ENCODE results near the gene DNAAF1.

DNAAF1 gene

GRCh38 chr16:84186685-84187437 lies 41.8 kb downstream of the DNAAF1 start, which contains the start of gene TAF1C:
Gene TAF1C, minus strand, starts transcription at chr16:84187057. Its CDS starts 2,069 bp downstream, at chr16:84184988.
- H3K27me3 ChIP-seq (ENCODE audit: low read depth, low read length), result no peaks in the 10 kb centered on the region
- peaks cover 13% of the 10 kb centered on the region for H3K36me3 ChIP-seq (replicated peaks; ENCODE audit: low read depth, low read length)
- H3K79me2 ChIP-seq (ENCODE audit: low read length), result peaks cover 24% of the 10 kb centered on the region
- H3K4me1 ChIP-seq (ENCODE audit: low read length), result peaks cover 8% of the 10 kb centered on the region
- H3K9me3 ChIP-seq (ENCODE audit: insufficient read depth, low read length), result no peaks in the 10 kb centered on the region
- H3K9ac ChIP-seq (ENCODE audit: low read length), result peak within 1 kb of the TSS; percentile 89
- peak within 1 kb of the TSS; percentile 75 for H3K4me2 ChIP-seq (ENCODE audit: low read length)
- peak within 1 kb of the TSS; percentile 99 for H2AFZ ChIP-seq (ENCODE audit: low read depth, low read length)
- no peaks in the 10 kb centered on the region for H4K20me1 ChIP-seq (ENCODE audit: insufficient read depth, low read length)
- peak within 1 kb of the TSS; percentile 97 for H3K4me3 ChIP-seq (ENCODE audit: low read length)
- TF ChIP-seq CTCF (IDR thresholded peaks at IDR 0.05; ENCODE audit: low read depth, low read length) (peak; percentile 89), EZH2phosphoT487 (IDR thresholded peaks at IDR 0.05; ENCODE audit: low read depth) (no peak)
- H3K27ac ChIP-seq (ENCODE audit: low read length), result peak within 1 kb of the TSS; percentile 32; the same call in 1 of the 2 replicates

GRCh38 chr16:84190731-84191388 lies 45.8 kb downstream of the DNAAF1 start, which contains the start of gene ADAD2:
Gene ADAD2, plus strand, starts transcription at chr16:84191157. Its CDS starts 74 bp downstream, at chr16:84191231.
- Histone ChIP-seq H3K27ac (ENCODE audit: low read length) (no peak within 1 kb of the TSS), H3K9ac (ENCODE audit: low read length) (no peak within 1 kb of the TSS), H3K9me3 (ENCODE audit: insufficient read depth, low read length) (no peaks in the 10 kb centered on the region), H2AFZ (ENCODE audit: low read depth, low read length) (no peak within 1 kb of the TSS), H3K4me3 (ENCODE audit: low read length) (no peak within 1 kb of the TSS), H3K4me1 (ENCODE audit: low read length) (peaks cover 7% of the 10 kb centered on the region), H3K27me3 (ENCODE audit: low read depth, low read length) (no peaks in the 10 kb centered on the region), H3K4me2 (ENCODE audit: low read length) (no peak within 1 kb of the TSS), H4K20me1 (ENCODE audit: insufficient read depth, low read length) (no peaks in the 10 kb centered on the region), H3K36me3 (replicated peaks; ENCODE audit: low read depth, low read length) (no peaks in the 10 kb centered on the region), H3K79me2 (ENCODE audit: low read length) (peaks cover 9% of the 10 kb centered on the region)
- TF ChIP-seq EZH2phosphoT487 (IDR thresholded peaks at IDR 0.05; ENCODE audit: low read depth) (no peak), CTCF (IDR thresholded peaks at IDR 0.05; ENCODE audit: low read depth, low read length) (no peak)

- Histone ChIP-seq H3K4me1 (ENCODE audit: low read length) (peaks cover 3% of the 10 kb centered on the region; the same call in 1 of the 2 replicates), H3K36me3 (replicated peaks; ENCODE audit: low read depth, low read length) (no peaks in the 10 kb centered on the region), H4K20me1 (ENCODE audit: insufficient read depth, low read length) (no peaks in the 10 kb centered on the region), H3K4me2 (ENCODE audit: low read length) (no peak overlapping the region), H3K27me3 (ENCODE audit: low read depth, low read length) (no peaks in the 10 kb centered on the region), H3K9me3 (ENCODE audit: insufficient read depth, low read length) (no peaks in the 10 kb centered on the region), H2AFZ (ENCODE audit: low read depth, low read length) (no peak overlapping the region), H3K9ac (ENCODE audit: low read length) (no peak overlapping the region), H3K4me3 (ENCODE audit: low read length) (no peak overlapping the region), H3K27ac (ENCODE audit: low read length) (no peak overlapping the region), H3K79me2 (ENCODE audit: low read length) (peaks cover 3% of the 10 kb centered on the region)
- no peak for TF ChIP-seq EZH2phosphoT487 (IDR thresholded peaks at IDR 0.05; ENCODE audit: low read depth)
- TF ChIP-seq CTCF (IDR thresholded peaks at IDR 0.05; ENCODE audit: low read depth, low read length), result no peak
Observed at GRCh38 chr16:84191466-84191865, 46.4 kb downstream of the DNAAF1 start.

- H3K27ac ChIP-seq (ENCODE audit: low read length), result no peak overlapping the region
- no peaks in the 10 kb centered on the region for H3K79me2 ChIP-seq (ENCODE audit: low read length)
- H3K9ac ChIP-seq (ENCODE audit: low read length), result no peak overlapping the region
- H3K9me3 ChIP-seq (ENCODE audit: insufficient read depth, low read length), result no peaks in the 10 kb centered on the region
- H2AFZ ChIP-seq (ENCODE audit: low read depth, low read length), result no peak overlapping the region
- no peaks in the 10 kb centered on the region for H3K36me3 ChIP-seq (replicated peaks; ENCODE audit: low read depth, low read length)
- H3K4me1 ChIP-seq (ENCODE audit: low read length), result no peaks in the 10 kb centered on the region
- no peaks in the 10 kb centered on the region for H4K20me1 ChIP-seq (ENCODE audit: insufficient read depth, low read length)
- no peak overlapping the region for H3K4me3 ChIP-seq (ENCODE audit: low read length)
- no peaks in the 10 kb centered on the region for H3K27me3 ChIP-seq (ENCODE audit: low read depth, low read length)
- TF ChIP-seq CTCF (IDR thresholded peaks at IDR 0.05; ENCODE audit: low read depth, low read length) (no peak), EZH2phosphoT487 (IDR thresholded peaks at IDR 0.05; ENCODE audit: low read depth) (no peak)
- H3K4me2 ChIP-seq (ENCODE audit: low read length), result no peak overlapping the region
Observed at GRCh38 chr16:84193480-84193879, 48.4 kb downstream of the DNAAF1 start.

Data from OCI-LY3 (cell line).